Pancreas (tissue), 10 donors: Measurements from ENCODE around the gene SPNS2. TPM values are rescaled to one million over a fixed set of nuclear protein-coding genes. Genes with fewer than 3 reads are reported as not detected.
A peak's percentile ranks its signal among the peaks of the same experiment; 100 is the strongest.

ENCODE experiments used
- ATAC-seq, 4 donors: fragments of 200-7000 bp; cut with Tn5 transposase; one replicate each; pipeline versions ENCODE4 v1.8.0 to v1.9.1; 2020; ENCODE audit warnings: mild to moderate bottlenecking in 4 of 4, moderate library complexity in 4 of 4
- DNase-seq, 6 donors: peaks; one replicate each; pipeline ENCODE4 v3.0.0-alpha.2; 2020
- FAIRE-seq: peaks from 2 replicates; lab custom pipeline; 2012; peaks lifted over from hg19 to GRCh38; lab: Jason Lieb, UNC
- H3K27ac ChIP-seq, 4 donors: fragments of 200-600 bp; sonication (generic); 1 replicate in 3 of 4; 2 replicates in 1 of 4; pipeline versions ENCODE4 v1.5.0 to v1.8.0; 2020
- H3K27me3 ChIP-seq, 4 donors: fragments of 200-600 bp; one replicate each; pipeline ENCODE4 v1.8.0; 2021
- H3K36me3 ChIP-seq, 3 donors: fragments of 200-600 bp; sonication (generic) in 1 of 3; one replicate each; pipeline versions ENCODE4 v1.5.0 to v1.8.0; 2020 to 2021
- H3K4me1 ChIP-seq, 3 donors: fragments of 200-600 bp; one replicate each; pipeline ENCODE4 v1.8.0; 2021
- H3K4me3 ChIP-seq, 4 donors: fragments of 200-600 bp; sonication (generic) in 2 of 4; one replicate each; pipeline versions ENCODE4 v1.5.0 to v1.8.0; 2020 to 2021
- H3K9me3 ChIP-seq, 4 donors: fragments of 200-600 bp; one replicate each; pipeline ENCODE4 v1.8.0; 2021
- WGBS, 2 donors: extraction: QIAGEN DNeasy Blood & Tissue Kit; methylation state at CpG; one replicate each; pipeline ENCODE4 v1.1.7; 2013; 5-methylcytosine and 5-hydroxymethylcytosine counted together
- intact Hi-C, 3 donors: fragments of 100-400 bp; cut with DNase I; formaldehyde crosslinking; loops; one replicate each; pipeline versions ENCODE4 v1.11.1 to v1.14.2; 2022
- polyA plus RNA-seq, 2 donors: library from polyadenylated mRNA; stranded (reverse); fragments of 200-250 nt; gene quantifications; one replicate each; pipeline ENCODE4 v1.2.3, GENCODE V29; 2013
- total RNA-seq, 6 donors: library from RNA; stranded (reverse); fragmentation: NEBNext Ultra II Directional in 4 of 6; extraction: Animal tissue kit (Norgen Biotek cat#: 25700) in 4 of 6; gene quantifications; one replicate each; pipeline versions ENCODE4 v1.2.1 to v1.2.4, GENCODE V29; 2021 to 2023
- TF ChIP-seq, protein P1 (sequence below), 4 donors: fragments of 200-600 bp; sonication (generic) in 3 of 4; IDR thresholded peaks; one replicate each; pipeline versions ENCODE4 v1.5.0 to v1.8.0; 2021; ENCODE audit warnings: antibody characterized with exemption in 4 of 4
- donor health status: healthy with polysubstance abuse.
- donor health status: DM: no; HTN: no; CAD: no; lungs with moderate emphysema.
- donor health status: DM: no; HTN: no; CAD: no.
- donor health status: control.
- donor health status: control.
- donor health status: Bipolar disorder and iron deficiency.
- donor health status: DM: yes; HTN: yes; CAD: no.
- donor health status: DM: no; HTN: no; CAD: no.
- donor health status: DM: no; HTN: no; CAD: no.
- donor health status: DM: yes; HTN: yes; CAD: no.

SPNS2 gene
- total and polyA plus RNA-seq, 8 donors = 7.6 to 51.7 (median 20.8) TPM

DNA sequence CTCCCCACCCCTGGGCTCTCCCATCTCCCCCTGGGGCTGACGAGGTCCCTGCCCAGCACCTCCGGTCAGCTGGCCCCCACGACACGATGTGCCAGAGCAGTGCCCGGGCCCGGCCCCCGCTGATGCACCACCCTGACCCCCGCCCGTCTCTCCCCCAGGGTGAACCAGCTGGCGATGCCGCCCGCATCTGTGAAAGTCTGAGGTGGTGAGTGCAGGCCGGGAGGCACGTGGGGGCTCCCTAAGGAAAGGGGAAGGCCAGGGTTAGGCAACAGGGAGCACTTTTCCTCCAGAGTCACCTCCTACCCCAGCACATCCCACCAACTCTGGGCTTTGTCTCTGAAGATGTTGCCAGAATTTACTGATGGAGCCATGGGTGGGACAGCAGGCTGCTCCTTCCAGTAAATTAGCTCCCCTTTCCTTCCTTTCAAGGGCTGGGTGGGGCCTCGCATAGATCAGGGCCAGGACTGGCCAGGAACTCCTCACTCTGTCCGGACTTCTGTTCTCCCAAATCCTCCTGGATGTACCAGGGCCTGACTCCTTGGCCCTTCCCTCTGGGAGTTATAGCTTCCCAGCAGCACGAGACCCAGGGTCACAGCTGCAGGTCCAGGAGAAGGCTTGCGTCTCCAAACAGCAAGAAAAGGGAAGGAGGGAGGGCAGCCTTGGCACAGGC, 38.2 kb downstream of the SPNS2 start:
- TF ChIP-seq, protein P1, sequence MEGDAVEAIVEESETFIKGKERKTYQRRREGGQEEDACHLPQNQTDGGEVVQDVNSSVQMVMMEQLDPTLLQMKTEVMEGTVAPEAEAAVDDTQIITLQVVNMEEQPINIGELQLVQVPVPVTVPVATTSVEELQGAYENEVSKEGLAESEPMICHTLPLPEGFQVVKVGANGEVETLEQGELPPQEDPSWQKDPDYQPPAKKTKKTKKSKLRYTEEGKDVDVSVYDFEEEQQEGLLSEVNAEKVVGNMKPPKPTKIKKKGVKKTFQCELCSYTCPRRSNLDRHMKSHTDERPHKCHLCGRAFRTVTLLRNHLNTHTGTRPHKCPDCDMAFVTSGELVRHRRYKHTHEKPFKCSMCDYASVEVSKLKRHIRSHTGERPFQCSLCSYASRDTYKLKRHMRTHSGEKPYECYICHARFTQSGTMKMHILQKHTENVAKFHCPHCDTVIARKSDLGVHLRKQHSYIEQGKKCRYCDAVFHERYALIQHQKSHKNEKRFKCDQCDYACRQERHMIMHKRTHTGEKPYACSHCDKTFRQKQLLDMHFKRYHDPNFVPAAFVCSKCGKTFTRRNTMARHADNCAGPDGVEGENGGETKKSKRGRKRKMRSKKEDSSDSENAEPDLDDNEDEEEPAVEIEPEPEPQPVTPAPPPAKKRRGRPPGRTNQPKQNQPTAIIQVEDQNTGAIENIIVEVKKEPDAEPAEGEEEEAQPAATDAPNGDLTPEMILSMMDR (IDR thresholded peaks at IDR 0.05) = no peak
- H3K4me1 ChIP-seq = no peaks in the 10 kb centered on the region
- H3K9me3 ChIP-seq = no peaks in the 10 kb centered on the region
- peak overlapping the region in 1 of 4 donors; percentile 12 for H3K27ac ChIP-seq
- no peak overlapping the region for H3K4me3 ChIP-seq
- ATAC-seq (peak in 3 of 4 donors; percentile 1 to 5 (median 2)), FAIRE-seq (no peak), DNase-seq (peak in 2 of 6 donors; percentile 33 to 80)
- peaks cover 0 to 19% (median 7%) of the 10 kb centered on the region in 3 donors for H3K36me3 ChIP-seq
- H3K27me3 ChIP-seq = no peaks in the 10 kb centered on the region
- 72 to 83% methylated on average over 18 of the region's 18 CpGs for WGBS, 2 donors
- intact Hi-C loops = no loop called here

DNA sequence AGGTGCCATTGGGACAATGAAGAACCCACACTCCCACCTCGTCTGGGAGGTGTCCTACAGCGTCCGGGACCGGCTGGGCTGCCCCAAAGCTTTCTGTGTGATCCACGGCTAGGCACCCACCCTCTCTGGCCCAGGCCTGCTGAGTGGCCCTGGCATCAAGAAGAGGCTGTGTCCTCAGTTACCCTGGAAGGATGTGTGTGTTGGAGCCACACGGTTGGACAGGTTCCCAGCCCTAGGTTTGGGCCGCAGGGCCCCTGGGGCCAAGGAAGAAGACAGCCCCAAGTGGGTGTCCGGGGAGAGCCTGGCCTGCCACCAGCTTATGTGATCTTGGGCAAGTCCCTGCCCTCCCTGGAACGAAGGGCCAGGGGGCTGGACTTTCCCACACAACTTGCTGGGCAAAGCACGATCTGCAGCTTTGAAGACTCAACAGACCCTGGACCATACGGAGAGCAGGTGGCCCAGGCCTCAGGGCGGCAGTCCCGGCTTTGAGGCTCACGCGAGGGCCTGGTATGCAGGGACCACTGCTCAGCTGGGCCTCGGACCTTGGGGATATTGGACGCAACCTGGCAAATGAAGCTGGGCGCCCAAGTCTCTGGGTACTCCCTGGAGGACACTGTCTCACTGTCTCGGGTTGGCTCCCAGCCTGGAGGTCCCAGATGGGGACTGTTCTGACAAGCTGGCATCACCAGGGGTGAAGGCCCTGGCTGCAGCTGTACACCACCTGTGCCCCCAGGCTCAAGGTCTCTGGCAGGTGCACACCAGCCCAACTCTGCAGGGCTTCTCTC, 39.0 kb downstream of the SPNS2 start:
- intact Hi-C loops = no loop called here

DNA sequence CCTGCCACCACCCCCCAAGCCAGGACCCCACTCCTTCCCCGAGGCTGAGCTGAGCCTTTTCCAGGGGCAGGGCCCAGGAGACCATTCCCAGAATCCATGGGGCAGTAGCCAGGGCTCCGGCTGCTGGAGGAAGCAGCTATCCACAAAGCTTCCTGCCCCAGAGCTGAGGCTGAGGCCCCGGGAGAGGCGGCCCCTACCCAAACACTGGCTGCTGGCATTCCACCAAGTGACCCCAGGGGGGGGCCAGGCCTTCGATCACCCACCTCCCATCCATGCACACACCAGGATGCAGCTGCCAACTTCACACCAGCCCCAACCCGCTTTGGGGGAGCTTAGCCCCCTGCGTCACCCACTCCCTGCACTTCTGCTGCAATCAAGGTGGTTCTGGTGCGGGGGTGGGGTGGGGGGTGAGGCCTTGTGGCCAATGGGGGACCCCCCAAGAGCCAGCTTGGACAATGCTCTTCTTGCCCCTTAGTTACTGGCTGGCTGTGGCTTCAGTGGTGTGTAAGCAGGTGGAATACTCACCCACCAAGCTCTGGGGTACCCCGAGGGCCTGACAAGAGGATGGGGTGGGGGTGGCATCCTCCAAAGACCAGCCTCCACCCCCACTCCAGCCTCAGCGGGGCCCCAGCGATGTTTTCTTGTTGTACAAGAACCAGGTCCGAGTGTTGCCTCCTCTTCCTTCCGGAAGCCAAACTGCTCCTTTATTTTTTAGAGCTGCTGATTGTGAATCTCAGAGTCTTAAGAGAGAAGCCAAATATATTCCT, 39.7 kb downstream of the SPNS2 start:
- Histone ChIP-seq H3K27me3 (no peaks in the 10 kb centered on the region), H3K9me3 (no peaks in the 10 kb centered on the region), H3K4me1 (no peaks in the 10 kb centered on the region), H3K27ac (no peak overlapping the region), H3K36me3 (peaks cover 0 to 34% (median 16%) of the 10 kb centered on the region in 3 donors), H3K4me3 (no peak overlapping the region)
- 78 to 87% methylated on average over 13 of the region's 13 CpGs for WGBS, 2 donors
- TF ChIP-seq, protein P1 (IDR thresholded peaks at IDR 0.05) = no peak
- intact Hi-C loops = no loop called here
- DNase-seq (peak in 1 of 6 donors; percentile 42), ATAC-seq (no peak), FAIRE-seq (no peak)

More for the DNA sequence above, 39.0 kb downstream of the SPNS2 start:
- peaks cover 0 to 27% (median 14%) of the 10 kb centered on the region in 3 donors for H3K36me3 ChIP-seq
- ATAC-seq (no peak), FAIRE-seq (no peak), DNase-seq (peak in 1 of 6 donors; percentile 71)
- WGBS, 2 donors = 77 to 80% methylated on average over 19 of the region's 19 CpGs
- H3K9me3 ChIP-seq = no peaks in the 10 kb centered on the region
- peak overlapping the region in 1 of 4 donors; percentile 12 for H3K27ac ChIP-seq
- H3K4me3 ChIP-seq = no peak overlapping the region
- no peaks in the 10 kb centered on the region for H3K27me3 ChIP-seq
- H3K4me1 ChIP-seq = no peaks in the 10 kb centered on the region
- TF ChIP-seq, protein P1 (IDR thresholded peaks at IDR 0.05) = no peak

DNA sequence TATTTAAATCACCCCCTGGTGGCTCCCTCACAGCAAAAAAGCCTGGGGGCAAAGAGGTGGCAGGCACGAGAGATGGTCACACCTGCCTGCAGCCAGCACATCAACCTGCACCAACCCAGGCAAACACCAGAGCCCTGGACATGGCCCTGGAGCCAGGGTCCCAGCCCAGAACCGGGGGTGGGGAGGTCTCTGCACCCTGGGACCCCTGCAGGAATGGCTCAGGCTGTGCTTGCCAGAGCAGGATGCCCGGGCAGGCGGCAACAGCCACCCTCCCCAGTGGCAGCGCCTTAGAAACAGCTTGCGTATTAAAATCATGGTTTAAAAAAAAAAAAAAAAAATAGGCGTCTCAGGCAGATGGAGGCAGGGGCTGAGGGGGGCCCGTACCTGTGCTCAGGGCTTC, 40.3 kb downstream of the SPNS2 start:
- Histone ChIP-seq H3K4me3 (no peak overlapping the region), H3K36me3 (peaks cover 0 to 36% (median 17%) of the 10 kb centered on the region in 3 donors)

More for the DNA sequence above, 40.3 kb downstream of the SPNS2 start:
- FAIRE-seq (no peak), DNase-seq (peak in 2 of 6 donors; percentile 57), ATAC-seq (no peak)
- 86 to 92% methylated on average over 8 of the region's 8 CpGs for WGBS, 2 donors
- Histone ChIP-seq H3K27ac (no peak overlapping the region), H3K27me3 (no peaks in the 10 kb centered on the region), H3K9me3 (no peaks in the 10 kb centered on the region), H3K4me1 (no peaks in the 10 kb centered on the region)
- TF ChIP-seq, protein P1 (IDR thresholded peaks at IDR 0.05) = no peak
- intact Hi-C loops = no loop called here
